ENCODE measurements around the gene POLR1C. TPM values are rescaled to one million over a fixed set of nuclear protein-coding genes. Genes with fewer than 3 reads are reported as not detected.
A peak's percentile ranks its signal among the peaks of the same experiment; 100 is the strongest.

Gene POLR1C
- polyA plus RNA-seq, 3 donors, result 4.5 to 18.3 (median 6.1) TPM

- 90% methylated on average over 2 of the region's 3 CpGs for WGBS (ENCODE audit: insufficient coverage)
- peak overlapping the region in 2 of 7 donors; percentile 15 to 70 for H3K27ac Mint-ChIP-seq
- intact Hi-C loops (cut with micrococcal nuclease), result no loop called here
- peaks cover 0 to 4% (median 0%) of the 10 kb centered on the region in 3 donors for H3K27me3 Mint-ChIP-seq (ENCODE audit: low read depth in 3 of 3)
- Histone ChIP-seq H3K4me1 (ENCODE audit: control insufficient read depth in 1 of 2, insufficient read depth in 2 of 2, low read length in 2 of 2) (no peaks in the 10 kb centered on the region), H3K27me3 (ENCODE audit: control insufficient read depth in 2 of 2, insufficient read depth in 2 of 2, low read length in 2 of 2) (no peaks in the 10 kb centered on the region), H3K79me2 (ENCODE audit: insufficient read depth, low read length) (no peaks in the 10 kb centered on the region), H4K20me1 (ENCODE audit: insufficient read depth, low read length) (peaks cover 58% of the 10 kb centered on the region), H3K9ac (ENCODE audit: insufficient read depth, low read length, poor library complexity, severe bottlenecking) (no peak overlapping the region), H3K27ac (ENCODE audit: low read depth in 1 of 2, low read length in 2 of 2) (no peak overlapping the region), H3K9me3 (replicated peaks in 1 of 2; ENCODE audit: control insufficient read depth in 1 of 2, insufficient read depth in 1 of 2, low read length in 2 of 2) (no peaks in the 10 kb centered on the region), H3K4me2 (replicated peaks; ENCODE audit: extremely low read depth, low read length, poor library complexity, severe bottlenecking) (no peak overlapping the region), H3K36me3 (replicated peaks in 1 of 2; ENCODE audit: control insufficient read depth in 1 of 2, insufficient read depth in 2 of 2, low read length in 2 of 2) (peaks cover 20 to 67% of the 10 kb centered on the region in 2 donors), H2AFZ (ENCODE audit: insufficient read depth, low read depth, low read length, poor library complexity, severe bottlenecking) (no peak overlapping the region), H3K4me3 (replicated peaks in 1 of 3; ENCODE audit: low read depth in 2 of 3, low read length in 3 of 3) (no peak overlapping the region)
- no peak overlapping the region for H3K4me3 Mint-ChIP-seq
- peaks cover 21 to 39% of the 10 kb centered on the region in 2 donors for H3K36me3 Mint-ChIP-seq
- H3K9me3 Mint-ChIP-seq, result no peaks in the 10 kb centered on the region
- no peak for DNase-seq
- peaks cover 8% of the 10 kb centered on the region for H3K4me1 Mint-ChIP-seq
- no peak for TF ChIP-seq CTCF (IDR thresholded peaks at IDR 0.05)
These were observed 24.2 kb upstream of the POLR1C start for GRCh38 chr6:43492673-43493072.

GRCh38 chr6:43493230-43493629 is 23.7 kb upstream of the POLR1C start:
- Mint-ChIP-seq H3K4me1 (peaks cover 8% of the 10 kb centered on the region), H3K27me3 (ENCODE audit: low read depth in 3 of 3) (peaks cover 0 to 4% (median 0%) of the 10 kb centered on the region in 3 donors), H3K36me3 (peaks cover 25 to 41% of the 10 kb centered on the region in 2 donors), H3K9me3 (no peaks in the 10 kb centered on the region), H3K27ac (no peak overlapping the region), H3K4me3 (no peak overlapping the region)
- intact Hi-C loops (cut with micrococcal nuclease), result no loop called here
- H3K79me2 ChIP-seq (ENCODE audit: insufficient read depth, low read length), result no peaks in the 10 kb centered on the region
- H3K4me3 ChIP-seq (replicated peaks in 1 of 3; ENCODE audit: low read depth in 2 of 3, low read length in 3 of 3), result no peak overlapping the region
- no peaks in the 10 kb centered on the region for H3K9me3 ChIP-seq (replicated peaks in 1 of 2; ENCODE audit: control insufficient read depth in 1 of 2, insufficient read depth in 1 of 2, low read length in 2 of 2)
- H3K27me3 ChIP-seq (ENCODE audit: control insufficient read depth in 2 of 2, insufficient read depth in 2 of 2, low read length in 2 of 2), result no peaks in the 10 kb centered on the region
- no peak overlapping the region for H2AFZ ChIP-seq (ENCODE audit: insufficient read depth, low read depth, low read length, poor library complexity, severe bottlenecking)
- no peak overlapping the region for H3K4me2 ChIP-seq (replicated peaks; ENCODE audit: extremely low read depth, low read length, poor library complexity, severe bottlenecking)
- no peak overlapping the region for H3K9ac ChIP-seq (ENCODE audit: insufficient read depth, low read length, poor library complexity, severe bottlenecking)
- no peak for DNase-seq
- 100% methylated on average over 2 of the region's 2 CpGs for WGBS (ENCODE audit: insufficient coverage)
- H3K4me1 ChIP-seq (ENCODE audit: control insufficient read depth in 1 of 2, insufficient read depth in 2 of 2, low read length in 2 of 2), result no peaks in the 10 kb centered on the region
- peaks cover 58% of the 10 kb centered on the region for H4K20me1 ChIP-seq (ENCODE audit: insufficient read depth, low read length)
- TF ChIP-seq CTCF (IDR thresholded peaks at IDR 0.05), result no peak
- no peak overlapping the region for H3K27ac ChIP-seq (ENCODE audit: low read depth in 1 of 2, low read length in 2 of 2)
- peaks cover 26 to 71% of the 10 kb centered on the region in 2 donors for H3K36me3 ChIP-seq (replicated peaks in 1 of 2; ENCODE audit: control insufficient read depth in 1 of 2, insufficient read depth in 2 of 2, low read length in 2 of 2)
